HepG2 (cell line): ENCODE data around the gene UST. TPM values are rescaled to one million over a fixed set of nuclear protein-coding genes. Genes with fewer than 3 reads are reported as not detected.
A peak's percentile ranks its signal among the peaks of the same experiment; 100 is the strongest.

Experiments used
- ATAC-seq: fragments of 200-7000 bp; cut with Tn5 transposase; 3 replicates; pipeline ENCODE4 v1.9.1; 2020; ENCODE audit warnings: mild to moderate bottlenecking, moderate library complexity
- BruUV-seq: library from RNA; stranded (reverse); fragments of 400-500 nt; replicated peaks from 2 replicates; lab custom pipeline; 2021; lab: Mats Ljungman, UMichigan
- CTCF ChIA-PET: fragments of 300-600 bp; formaldehyde crosslinking; extraction: SDS; loops from one replicate; lab custom pipeline; 2021; ENCODE audit warnings: low total read pairs, inconsistent platforms, low intra/inter-chr PET ratio; lab: Yijun Ruan, JAX
- POLR2A ChIA-PET: fragments of 350-600 bp; sonication (Branson Sonifier 250); formaldehyde crosslinking; loops from one replicate; lab custom pipeline; 2020; ENCODE audit warnings: antibody characterized with exemption, inconsistent platforms; lab: Yijun Ruan, JAX
- DNase-seq: peaks from one replicate; pipeline ENCODE4 v3.0.0-alpha.2; 2015; ENCODE audit warnings: low spot score
- FAIRE-seq: peaks from 3 replicates; lab custom pipeline; 2011; peaks lifted over from hg19 to GRCh38; lab: Jason Lieb, UNC
- H2AFZ ChIP-seq: one replicate; pipeline ENCODE4 v1.6.1; 2011; ENCODE audit warnings: low read length, inconsistent platforms
- H3K27ac ChIP-seq: fragments of 300-600 bp; 3 replicates; pipeline ENCODE4 v1.8.0; 2011; ENCODE audit warnings: mixed run types, mild to moderate bottlenecking, mixed read lengths, low read length, inconsistent platforms; ENCODE audit not compliant: insufficient read depth; ENCODE audit errors: extremely low read length
- H3K27me3 ChIP-seq, 2 experiments: fragments of 200-600 bp in 1 of 2; 2 replicates in 1 of 2; 3 replicates in 1 of 2; pipeline versions ENCODE4 v1.6.0 to v1.8.0; 2011; ENCODE audit warnings: low read length in 2 of 2, mild to moderate bottlenecking in 2 of 2, moderate library complexity in 2 of 2, inconsistent platforms in 1 of 2; ENCODE audit not compliant: insufficient read depth in 2 of 2, control insufficient read depth in 1 of 2
- H3K36me3 ChIP-seq, 2 experiments: fragments of 200-600 bp in 1 of 2; replicated peaks in 1 of 2; 2 replicates in 1 of 2; 3 replicates in 1 of 2; pipeline versions ENCODE4 v1.5.1 to v1.8.0; 2011; ENCODE audit warnings: low read length in 2 of 2, inconsistent platforms in 1 of 2; ENCODE audit not compliant: insufficient read depth in 2 of 2, control insufficient read depth in 1 of 2
- H3K4me1 ChIP-seq: 2 replicates; pipeline ENCODE4 v1.5.1; 2012; ENCODE audit warnings: low read length, inconsistent platforms; ENCODE audit not compliant: insufficient read depth
- H3K4me2 ChIP-seq: 2 replicates; pipeline ENCODE4 v1.6.0; 2011; ENCODE audit warnings: low read depth, low read length, inconsistent platforms
- H3K4me3 ChIP-seq, 3 experiments: fragments of 200-600 bp in 1 of 3; sonication (generic), shearing (Covaris generic) in 1 of 3; replicated peaks in 1 of 3; 2 replicates each; pipeline ENCODE4 v1.5.1; 2011 to 2016; ENCODE audit warnings: low read length in 3 of 3, inconsistent platforms in 2 of 3, low read depth in 2 of 3, mild to moderate bottlenecking in 2 of 3, control low read depth in 1 of 3, mixed read lengths in 1 of 3; ENCODE audit not compliant: insufficient read depth in 1 of 3
- H3K79me2 ChIP-seq: one replicate; pipeline ENCODE4 v1.6.1; 2011; ENCODE audit warnings: low read length, inconsistent platforms; ENCODE audit not compliant: insufficient read depth
- H3K9ac ChIP-seq: 2 replicates; pipeline ENCODE4 v1.6.0; 2011; ENCODE audit warnings: mild to moderate bottlenecking, low read depth, low read length, inconsistent platforms; ENCODE audit not compliant: insufficient read depth
- H3K9me3 ChIP-seq: 2 replicates; pipeline ENCODE4 v1.5.1; 2012; ENCODE audit warnings: mild to moderate bottlenecking, low read length
- H4K20me1 ChIP-seq: 2 replicates; pipeline ENCODE4 v1.6.0; 2011; ENCODE audit warnings: inconsistent platforms, mild to moderate bottlenecking, low read length, moderate library complexity; ENCODE audit not compliant: insufficient read depth
- CTCF ChIP-seq: sonication (generic); formaldehyde crosslinking; IDR thresholded peaks from 2 replicates; pipeline ENCODE4 v1.5.0; 2020; ENCODE audit warnings: mild to moderate bottlenecking, missing genetic modification reagents, moderate library complexity
- EZH2 ChIP-seq: conservative IDR thresholded peaks from 2 replicates; pipeline ENCODE4 v1.6.1; 2012; ENCODE audit warnings: mild to moderate bottlenecking, low read depth, low read length, moderate library complexity
- GABPB1 ChIP-seq: IDR thresholded peaks from 2 replicates; pipeline ENCODE4 v1.6.1; 2016; ENCODE audit warnings: mild to moderate bottlenecking, missing genetic modification reagents, moderate library complexity, missing compliant biosample characterization
- MAFG ChIP-seq: sonication (generic); formaldehyde crosslinking; IDR thresholded peaks from 2 replicates; pipeline ENCODE4 v1.5.1; 2020; ENCODE audit warnings: mild to moderate bottlenecking, missing genetic modification reagents
- MTF2 ChIP-seq: sonication (generic); formaldehyde crosslinking; IDR thresholded peaks from 2 replicates; pipeline ENCODE4 v1.5.0; 2020; ENCODE audit warnings: missing genetic modification reagents, borderline replicate concordance
- MYC ChIP-seq: sonication (generic); formaldehyde crosslinking; IDR thresholded peaks from 2 replicates; pipeline ENCODE4 v1.9.0; 2021; ENCODE audit warnings: missing genetic modification reagents, borderline replicate concordance
- NRL ChIP-seq: sonication (generic); formaldehyde crosslinking; IDR thresholded peaks from 2 replicates; pipeline ENCODE4 v1.5.0; 2020; ENCODE audit warnings: missing genetic modification reagents, mild to moderate bottlenecking, moderate library complexity, borderline replicate concordance
- ZIK1 ChIP-seq: sonication (generic); formaldehyde crosslinking; IDR thresholded peaks from 2 replicates; pipeline ENCODE4 v1.5.0; 2020; ENCODE audit warnings: mild to moderate bottlenecking, low read depth, missing genetic modification reagents, borderline replicate concordance
- ZNF264 ChIP-seq: sonication (generic); formaldehyde crosslinking; IDR thresholded peaks from 2 replicates; pipeline ENCODE4 v1.4.0; 2020; ENCODE audit warnings: missing genetic modification reagents
- ZNF337 ChIP-seq: sonication (generic); formaldehyde crosslinking; IDR thresholded peaks from 2 replicates; pipeline ENCODE4 v1.5.1; 2020; ENCODE audit warnings: missing genetic modification reagents, low read depth, mild to moderate bottlenecking, borderline replicate concordance
- ZNF883 ChIP-seq: sonication (generic); formaldehyde crosslinking; IDR thresholded peaks from 2 replicates; pipeline ENCODE4 v1.5.1; 2020; ENCODE audit warnings: mild to moderate bottlenecking, missing genetic modification reagents; ENCODE audit errors: not compliant biosample characterization
- WGBS: methylation state at CpG from one replicate; pipeline ENCODE4 v1.1.6; 2017; ENCODE audit warnings: low lambda C conversion rate; 5-methylcytosine and 5-hydroxymethylcytosine counted together
- in situ Hi-C: cut with HindIII; loops from 2 replicates; pipeline ENCODE4 v1.10.0; 2017; ENCODE audit warnings: low pct_unique_long_range_greater_than_20kb; ENCODE audit not compliant: extremely low pct_ligation_motif_present
- intact Hi-C: fragments of 100-400 bp; cut with micrococcal nuclease; formaldehyde crosslinking; loops from one replicate; pipeline ENCODE4 v1.10.0; 2022; ENCODE audit not compliant: unreplicated experiment
- polyA plus RNA-seq, 8 experiments: library from polyadenylated mRNA; depleted of rRNA in 3 of 8; stranded (reverse) in 7 of 8; unstranded in 1 of 8; fragments of >200 nt; fragmentation: Illumina TruSeq in 4 of 8; extraction: Trizol in 4 of 8; gene quantifications; 2 replicates each; pipeline versions ENCODE4 v1.2.1 to v1.2.3, GENCODE V29; 2011 to 2016; ENCODE audit warnings: low read depth in 4 of 8, missing spikeins in 1 of 8, mixed read lengths in 1 of 8; ENCODE audit not compliant: insufficient read depth in 1 of 8
- total RNA-seq, 5 experiments: library from RNA; depleted of rRNA; stranded (reverse); fragments of >200 nt; fragmentation: Illumina TruSeq; extraction: Trizol; gene quantifications; 2 replicates each; pipeline ENCODE4 v1.2.3, GENCODE V29; 2016; ENCODE audit warnings: low read depth in 1 of 5
- TF ChIP-seq, protein P1 (sequence below): sonication (generic); formaldehyde crosslinking; IDR thresholded peaks from 2 replicates; pipeline ENCODE4 v1.5.1; 2020; ENCODE audit warnings: mild to moderate bottlenecking, missing genetic modification reagents, moderate library complexity
- TF ChIP-seq, protein P2 (sequence below): sonication (generic); formaldehyde crosslinking; IDR thresholded peaks from 2 replicates; pipeline ENCODE4 v1.9.0; 2022; ENCODE audit warnings: missing genetic modification reagents, mild to moderate bottlenecking, borderline replicate concordance

The UST gene
- total and polyA plus RNA-seq, 2 of the 13 experiments (the other 11 are each of a cell fraction or from before 2014, with no cell fraction given): 0.27 TPM; not detected in 1

DNA sequence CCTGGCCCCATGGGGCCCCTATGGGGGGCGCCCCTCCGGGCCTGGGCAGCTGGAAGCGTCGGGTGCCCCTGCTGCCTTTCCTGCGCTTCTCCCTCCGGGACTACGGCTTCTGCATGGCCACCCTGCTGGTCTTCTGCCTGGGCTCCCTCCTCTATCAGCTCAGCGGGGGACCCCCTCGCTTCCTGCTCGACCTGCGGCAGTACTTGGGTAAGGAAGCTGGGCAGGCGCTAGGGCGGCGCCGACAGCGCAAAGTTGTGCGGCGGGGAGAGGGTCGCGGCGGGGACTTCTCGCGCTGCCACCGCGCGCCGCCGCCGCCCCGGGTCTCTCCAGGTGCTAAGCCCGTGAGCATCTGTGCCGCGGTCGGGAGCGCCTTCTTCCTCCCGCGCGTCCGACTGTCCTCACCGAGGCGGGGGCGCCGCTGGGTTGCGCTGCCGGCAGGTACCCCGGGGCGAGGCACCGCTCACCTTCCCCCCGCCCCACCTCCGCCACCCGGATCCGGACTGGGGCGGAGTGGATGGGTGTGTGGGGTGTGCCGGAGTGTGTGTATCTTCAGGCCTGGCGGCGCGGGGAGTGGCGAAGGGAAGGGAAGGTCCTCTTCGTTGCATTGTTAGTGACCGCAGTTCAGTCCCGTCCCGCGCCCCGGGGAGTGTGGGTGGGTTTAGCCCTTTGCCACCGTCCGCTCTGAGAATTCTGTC is 788 bp downstream of the UST start:
- FAIRE-seq (no peak), ATAC-seq (peak; percentile 42), DNase-seq (no peak)
- no peak overlapping the region for H3K9ac ChIP-seq
- ChIA-PET POLR2A (no interaction called here), CTCF (no interaction called here)
- H3K27ac ChIP-seq: no peak overlapping the region
- H3K4me1 ChIP-seq: no peaks in the 10 kb centered on the region
- WGBS: 43% methylated on average over 35 of the region's 66 CpGs
- BruUV-seq: no TSS peak
- H2AFZ ChIP-seq: no peak overlapping the region
- no peaks in the 10 kb centered on the region for H3K79me2 ChIP-seq
- H3K4me2 ChIP-seq: peak overlapping the region; percentile 78; the same call in 1 of the 2 replicates
- intact Hi-C loops: loop anchor here (2.0 kb wide), 1 partner anchor 201 kb away; no protein-coding TSS in a partner anchor
- H3K9me3 ChIP-seq: no peaks in the 10 kb centered on the region
- peak overlapping the region in 1 of 3 experiments; percentile 67; a peak in 1 of 6 replicates for H3K4me3 ChIP-seq
- in situ Hi-C loops: loop anchor here (10.0 kb wide), 1 partner anchor 207 kb away; no protein-coding TSS in a partner anchor
- H3K36me3 ChIP-seq: no peaks in the 10 kb centered on the region
- H4K20me1 ChIP-seq: no peaks in the 10 kb centered on the region
- peaks cover 16 to 68% of the 10 kb centered on the region in 2 experiments for H3K27me3 ChIP-seq
- TF ChIP-seq MTF2 (0 out of 2 replicates have a peak, but pooled peaks have one; percentile 31), CTCF (CRISPR knock-in tag) (0 out of 2 replicates have a peak, but pooled peaks have one; percentile 3), ZIK1 (CRISPR knock-in tag) (no peak), MYC (CRISPR knock-in tag) (no peak), MAFG (CRISPR knock-in tag) (no peak), ZNF337 (CRISPR knock-in tag) (no peak), ZNF883 (CRISPR knock-in tag) (peak; percentile 4), GABPB1 (CRISPR knock-in tag) (0 out of 2 replicates have a peak, but pooled peaks have one; percentile 15), EZH2 (peak; percentile 28), ZNF264 (CRISPR knock-in tag) (no peak), NRL (0 out of 2 replicates have a peak, but pooled peaks have one; percentile 19)
- TF ChIP-seq, protein P1, sequence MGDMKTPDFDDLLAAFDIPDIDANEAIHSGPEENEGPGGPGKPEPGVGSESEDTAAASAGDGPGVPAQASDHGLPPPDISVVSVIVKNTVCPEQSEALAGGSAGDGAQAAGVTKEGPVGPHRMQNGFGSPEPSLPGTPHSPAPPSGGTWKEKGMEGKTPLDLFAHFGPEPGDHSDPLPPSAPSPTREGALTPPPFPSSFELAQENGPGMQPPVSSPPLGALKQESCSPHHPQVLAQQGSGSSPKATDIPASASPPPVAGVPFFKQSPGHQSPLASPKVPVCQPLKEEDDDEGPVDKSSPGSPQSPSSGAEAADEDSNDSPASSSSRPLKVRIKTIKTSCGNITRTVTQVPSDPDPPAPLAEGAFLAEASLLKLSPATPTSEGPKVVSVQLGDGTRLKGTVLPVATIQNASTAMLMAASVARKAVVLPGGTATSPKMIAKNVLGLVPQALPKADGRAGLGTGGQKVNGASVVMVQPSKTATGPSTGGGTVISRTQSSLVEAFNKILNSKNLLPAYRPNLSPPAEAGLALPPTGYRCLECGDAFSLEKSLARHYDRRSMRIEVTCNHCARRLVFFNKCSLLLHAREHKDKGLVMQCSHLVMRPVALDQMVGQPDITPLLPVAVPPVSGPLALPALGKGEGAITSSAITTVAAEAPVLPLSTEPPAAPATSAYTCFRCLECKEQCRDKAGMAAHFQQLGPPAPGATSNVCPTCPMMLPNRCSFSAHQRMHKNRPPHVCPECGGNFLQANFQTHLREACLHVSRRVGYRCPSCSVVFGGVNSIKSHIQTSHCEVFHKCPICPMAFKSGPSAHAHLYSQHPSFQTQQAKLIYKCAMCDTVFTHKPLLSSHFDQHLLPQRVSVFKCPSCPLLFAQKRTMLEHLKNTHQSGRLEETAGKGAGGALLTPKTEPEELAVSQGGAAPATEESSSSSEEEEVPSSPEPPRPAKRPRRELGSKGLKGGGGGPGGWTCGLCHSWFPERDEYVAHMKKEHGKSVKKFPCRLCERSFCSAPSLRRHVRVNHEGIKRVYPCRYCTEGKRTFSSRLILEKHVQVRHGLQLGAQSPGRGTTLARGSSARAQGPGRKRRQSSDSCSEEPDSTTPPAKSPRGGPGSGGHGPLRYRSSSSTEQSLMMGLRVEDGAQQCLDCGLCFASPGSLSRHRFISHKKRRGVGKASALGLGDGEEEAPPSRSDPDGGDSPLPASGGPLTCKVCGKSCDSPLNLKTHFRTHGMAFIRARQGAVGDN (CRISPR knock-in tag): peak; percentile 9; the same call in 1 of the 2 replicates
- TF ChIP-seq, protein P2, sequence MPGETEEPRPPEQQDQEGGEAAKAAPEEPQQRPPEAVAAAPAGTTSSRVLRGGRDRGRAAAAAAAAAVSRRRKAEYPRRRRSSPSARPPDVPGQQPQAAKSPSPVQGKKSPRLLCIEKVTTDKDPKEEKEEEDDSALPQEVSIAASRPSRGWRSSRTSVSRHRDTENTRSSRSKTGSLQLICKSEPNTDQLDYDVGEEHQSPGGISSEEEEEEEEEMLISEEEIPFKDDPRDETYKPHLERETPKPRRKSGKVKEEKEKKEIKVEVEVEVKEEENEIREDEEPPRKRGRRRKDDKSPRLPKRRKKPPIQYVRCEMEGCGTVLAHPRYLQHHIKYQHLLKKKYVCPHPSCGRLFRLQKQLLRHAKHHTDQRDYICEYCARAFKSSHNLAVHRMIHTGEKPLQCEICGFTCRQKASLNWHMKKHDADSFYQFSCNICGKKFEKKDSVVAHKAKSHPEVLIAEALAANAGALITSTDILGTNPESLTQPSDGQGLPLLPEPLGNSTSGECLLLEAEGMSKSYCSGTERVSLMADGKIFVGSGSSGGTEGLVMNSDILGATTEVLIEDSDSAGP (CRISPR knock-in tag): peak; percentile 38; the same call in 1 of the 2 replicates
